Neural progenitor cell (in vitro differentiated cells): Measurements from ENCODE around the gene KLC3.

Experiments
- EZH2 ChIP-seq: fragments of 200-600 bp; sonication (generic); IDR thresholded peaks from 2 replicates; pipeline ENCODE4 v1.6.1; 2017; ENCODE audit warnings: antibody characterized with exemption, mild to moderate bottlenecking, moderate library complexity
- EZH2phosphoT487 ChIP-seq: fragments of 200-600 bp; sonication (generic); IDR thresholded peaks from 2 replicates; pipeline ENCODE4 v1.6.1; 2017; ENCODE audit warnings: antibody characterized with exemption
- TF ChIP-seq, protein P1 (sequence below): fragments of 200-600 bp; sonication (generic); IDR thresholded peaks from 2 replicates; pipeline ENCODE4 v1.5.1; 2017; ENCODE audit warnings: antibody characterized with exemption, mild to moderate bottlenecking

DNA sequence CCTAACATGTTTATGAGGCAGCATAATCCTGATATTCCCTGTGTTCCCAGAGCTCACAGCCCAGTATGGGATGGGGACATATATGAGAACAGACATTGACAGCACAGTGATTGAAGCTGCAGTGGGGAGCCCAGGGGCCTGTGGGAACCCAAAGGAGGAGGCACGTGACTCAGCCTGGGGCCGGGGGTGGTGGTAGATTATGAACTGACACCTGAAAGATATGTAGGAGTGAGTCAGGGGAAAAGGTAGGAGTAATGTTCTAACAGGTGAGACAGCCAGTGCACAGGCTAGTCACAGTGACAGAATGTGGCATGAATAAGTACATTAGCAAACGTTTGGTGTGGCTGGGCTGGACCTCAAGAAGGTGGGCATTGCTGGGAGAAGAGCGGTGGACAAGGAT, 46.9 kb upstream of the KLC3 start:
- TF ChIP-seq, protein P1, sequence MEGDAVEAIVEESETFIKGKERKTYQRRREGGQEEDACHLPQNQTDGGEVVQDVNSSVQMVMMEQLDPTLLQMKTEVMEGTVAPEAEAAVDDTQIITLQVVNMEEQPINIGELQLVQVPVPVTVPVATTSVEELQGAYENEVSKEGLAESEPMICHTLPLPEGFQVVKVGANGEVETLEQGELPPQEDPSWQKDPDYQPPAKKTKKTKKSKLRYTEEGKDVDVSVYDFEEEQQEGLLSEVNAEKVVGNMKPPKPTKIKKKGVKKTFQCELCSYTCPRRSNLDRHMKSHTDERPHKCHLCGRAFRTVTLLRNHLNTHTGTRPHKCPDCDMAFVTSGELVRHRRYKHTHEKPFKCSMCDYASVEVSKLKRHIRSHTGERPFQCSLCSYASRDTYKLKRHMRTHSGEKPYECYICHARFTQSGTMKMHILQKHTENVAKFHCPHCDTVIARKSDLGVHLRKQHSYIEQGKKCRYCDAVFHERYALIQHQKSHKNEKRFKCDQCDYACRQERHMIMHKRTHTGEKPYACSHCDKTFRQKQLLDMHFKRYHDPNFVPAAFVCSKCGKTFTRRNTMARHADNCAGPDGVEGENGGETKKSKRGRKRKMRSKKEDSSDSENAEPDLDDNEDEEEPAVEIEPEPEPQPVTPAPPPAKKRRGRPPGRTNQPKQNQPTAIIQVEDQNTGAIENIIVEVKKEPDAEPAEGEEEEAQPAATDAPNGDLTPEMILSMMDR, result no peak
- TF ChIP-seq EZH2phosphoT487, result no peak
- no peak for TF ChIP-seq EZH2
